Left renal pelvis (tissue), 4 donors: ENCODE measurements around the gene ZNF511. TPM values are rescaled to one million over a fixed set of nuclear protein-coding genes. Genes with fewer than 3 reads are reported as not detected.

ENCODE experiments used
- DNase-seq, 4 donors: peaks; one replicate each; pipeline ENCODE4 v3.0.0-alpha.2; 2013; ENCODE audit warnings: low read depth in 4 of 4, low spot score in 3 of 4
- polyA plus RNA-seq, 4 donors: library from polyadenylated mRNA; unstranded; fragments of 120-200 nt; gene quantifications; one replicate each; pipeline ENCODE4 v1.2.1, GENCODE V29; 2013; ENCODE audit not compliant: insufficient read length in 4 of 4

Gene ZNF511
- polyA plus RNA-seq, 4 donors: 33.9 to 41.4 (median 38.0) TPM

GRCh38 chr10:133350283-133350949 is 41.7 kb downstream of the ZNF511 start:
- no peak for DNase-seq

- no peak for DNase-seq
These were observed 42.2 kb downstream of the ZNF511 start for GRCh38 chr10:133350950-133351329.

- DNase-seq: no peak
These were observed 42.9 kb downstream of the ZNF511 start for GRCh38 chr10:133351408-133352318.

- no peak for DNase-seq
These were observed 44.7 kb downstream of the ZNF511 start for GRCh38 chr10:133353202-133353959.

GRCh38 chr10:133353988-133354605 is 45.4 kb downstream of the ZNF511 start:
- no peak for DNase-seq

- no peak for DNase-seq
These were observed 46.0 kb downstream of the ZNF511 start for GRCh38 chr10:133354672-133355240.

- DNase-seq: no peak
These were observed 46.6 kb downstream of the ZNF511 start for GRCh38 chr10:133355266-133355665.

GRCh38 chr10:133355991-133356390 is 47.3 kb downstream of the ZNF511 start:
- DNase-seq: no peak

- DNase-seq: no peak
These were observed 48.0 kb downstream of the ZNF511 start for GRCh38 chr10:133356549-133357284.

GRCh38 chr10:133357285-133358161 is 48.8 kb downstream of the ZNF511 start, which contains the start of gene FUOM:
Gene FUOM (minus strand): TSS chr10:133358019. CDS start chr10:133358007, 12 bp downstream.
- peak in 2 of 4 donors; percentile 50 to 60 for DNase-seq

- no peak for DNase-seq
These were observed 49.6 kb downstream of the ZNF511 start for GRCh38 chr10:133358162-133358924.

GRCh38 chr10:133358925-133359310 is 50.2 kb downstream of the ZNF511 start:
- DNase-seq: no peak

- DNase-seq: no peak
These were observed 50.8 kb downstream of the ZNF511 start for GRCh38 chr10:133359554-133359971.

- DNase-seq: no peak
These were observed 51.4 kb downstream of the ZNF511 start for GRCh38 chr10:133359972-133360610.

GRCh38 chr10:133361227-133361626 is 52.5 kb downstream of the ZNF511 start:
- DNase-seq: no peak

GRCh38 chr10:133361773-133362441 is 53.2 kb downstream of the ZNF511 start:
- no peak for DNase-seq
